Thyroid gland (tissue), 4 donors: ENCODE data around the gene PDCD2L.

Source experiments
- POLR2A ChIP-seq, 2 donors: fragments of 450-650 bp; IDR thresholded peaks; one replicate each; pipeline ENCODE4 v1.6.1; 2017; ENCODE audit warnings: antibody characterized with exemption in 2 of 2, mild to moderate bottlenecking in 2 of 2, moderate library complexity in 1 of 2
- TF ChIP-seq, protein P1 (sequence below), 6 experiments: fragments of 200-600 bp in 3 of 6; fragments of 450-650 bp in 3 of 6; sonication (generic) in 3 of 6; IDR thresholded peaks; one replicate each; pipeline ENCODE4 v1.5.1; 2016 to 2019; ENCODE audit warnings: antibody characterized with exemption in 6 of 6, mild to moderate bottlenecking in 2 of 6, inconsistent platforms in 1 of 6, moderate library complexity in 1 of 6

GRCh38 chr19:34356875-34357274, 47.3 kb upstream of the PDCD2L start:
- TF ChIP-seq, protein P1, sequence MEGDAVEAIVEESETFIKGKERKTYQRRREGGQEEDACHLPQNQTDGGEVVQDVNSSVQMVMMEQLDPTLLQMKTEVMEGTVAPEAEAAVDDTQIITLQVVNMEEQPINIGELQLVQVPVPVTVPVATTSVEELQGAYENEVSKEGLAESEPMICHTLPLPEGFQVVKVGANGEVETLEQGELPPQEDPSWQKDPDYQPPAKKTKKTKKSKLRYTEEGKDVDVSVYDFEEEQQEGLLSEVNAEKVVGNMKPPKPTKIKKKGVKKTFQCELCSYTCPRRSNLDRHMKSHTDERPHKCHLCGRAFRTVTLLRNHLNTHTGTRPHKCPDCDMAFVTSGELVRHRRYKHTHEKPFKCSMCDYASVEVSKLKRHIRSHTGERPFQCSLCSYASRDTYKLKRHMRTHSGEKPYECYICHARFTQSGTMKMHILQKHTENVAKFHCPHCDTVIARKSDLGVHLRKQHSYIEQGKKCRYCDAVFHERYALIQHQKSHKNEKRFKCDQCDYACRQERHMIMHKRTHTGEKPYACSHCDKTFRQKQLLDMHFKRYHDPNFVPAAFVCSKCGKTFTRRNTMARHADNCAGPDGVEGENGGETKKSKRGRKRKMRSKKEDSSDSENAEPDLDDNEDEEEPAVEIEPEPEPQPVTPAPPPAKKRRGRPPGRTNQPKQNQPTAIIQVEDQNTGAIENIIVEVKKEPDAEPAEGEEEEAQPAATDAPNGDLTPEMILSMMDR (IDR thresholded peaks at IDR 0.05), result no peak
- no peak for TF ChIP-seq POLR2A (IDR thresholded peaks at IDR 0.05)
